NCI-H460 (cell line): ENCODE data around the gene ARVCF. TPM values are rescaled to one million over a fixed set of nuclear protein-coding genes. Genes with fewer than 3 reads are reported as not detected.

Experiments
- DNase-seq: peaks from one replicate; pipeline ENCODE4 v3.0.0-alpha.2; 2016; ENCODE audit warnings: low read depth; ENCODE audit errors: extremely low read depth
- polyA plus RNA-seq: library from polyadenylated mRNA; depleted of rRNA; stranded (reverse); fragments of >200 nt; gene quantifications from 2 replicates; pipeline ENCODE4 v1.2.3, GENCODE V29; 2014; cell fraction: nucleus; rRNA removed
- total RNA-seq: library from RNA; depleted of rRNA; stranded (reverse); fragments of >200 nt; shearing (Covaris generic); gene quantifications from 2 replicates; pipeline ENCODE4 v1.2.3, GENCODE V29; 2014; rRNA removed

Gene ARVCF
- 0.84 and 1.4 TPM in 2 replicates for total RNA-seq
- polyA plus RNA-seq = 14.9 and 23.7 TPM in 2 replicates

- peak; percentile 74 for DNase-seq
Measured at GRCh38 chr22:20016734-20017621, at the start of gene ARVCF. Gene ARVCF, minus strand, starts transcription at chr22:20016823. Its CDS starts 26,029 bp downstream, at chr22:19990794.

- no peak for DNase-seq
Measured at GRCh38 chr22:20065896-20066616, 49.4 kb upstream of the ARVCF start.

- DNase-seq = no peak
Measured at GRCh38 chr22:20064545-20065262, 48.1 kb upstream of the ARVCF start.

GRCh38 chr22:20064140-20064480 is 47.5 kb upstream of the ARVCF start:
- no peak for DNase-seq

DNA sequence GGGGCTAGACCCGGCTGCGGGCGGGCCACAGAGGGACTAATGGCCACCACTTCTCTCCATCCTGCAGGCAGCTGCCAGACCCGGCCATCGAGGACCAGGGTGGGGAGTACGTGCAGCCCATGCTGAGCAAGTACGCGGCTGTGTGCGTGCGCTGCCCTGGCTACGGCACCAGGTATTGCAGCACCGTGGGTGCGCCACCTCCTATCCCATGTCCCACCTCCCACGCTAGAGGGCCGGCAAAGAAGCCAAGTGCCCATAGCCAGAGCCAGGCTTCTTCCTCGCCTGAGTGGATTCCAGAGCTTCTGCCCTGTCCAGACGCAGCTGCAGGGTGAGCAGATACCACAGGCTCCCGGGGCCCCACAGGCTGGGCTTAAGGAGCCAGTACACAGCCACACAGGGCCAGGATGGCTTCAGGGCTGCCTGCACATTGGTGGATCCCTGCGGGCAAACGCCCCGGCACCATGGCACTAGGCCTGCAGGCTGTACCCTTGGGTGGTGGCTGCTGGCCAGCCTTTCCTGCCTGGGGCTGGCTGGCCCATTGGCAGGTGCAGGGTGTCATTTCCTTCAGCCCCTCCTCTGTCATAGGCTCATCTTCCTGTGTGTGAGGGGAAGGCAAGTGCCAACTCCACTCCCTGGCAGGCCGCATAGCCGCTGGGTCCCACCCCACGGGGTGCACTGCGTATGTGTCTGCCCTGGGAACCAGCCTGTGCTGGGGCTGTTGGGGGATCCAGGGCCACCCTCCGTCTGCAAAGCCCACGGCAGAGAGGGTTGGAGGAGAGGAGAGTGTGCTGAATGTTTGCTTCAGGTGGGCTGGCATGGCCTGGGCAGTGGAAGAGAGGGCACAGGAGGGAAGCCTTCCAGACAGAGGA is 46.9 kb upstream of the ARVCF start:
- DNase-seq = no peak

- no peak for DNase-seq
Measured at GRCh38 chr22:20062766-20063083, 46.1 kb upstream of the ARVCF start.

DNA sequence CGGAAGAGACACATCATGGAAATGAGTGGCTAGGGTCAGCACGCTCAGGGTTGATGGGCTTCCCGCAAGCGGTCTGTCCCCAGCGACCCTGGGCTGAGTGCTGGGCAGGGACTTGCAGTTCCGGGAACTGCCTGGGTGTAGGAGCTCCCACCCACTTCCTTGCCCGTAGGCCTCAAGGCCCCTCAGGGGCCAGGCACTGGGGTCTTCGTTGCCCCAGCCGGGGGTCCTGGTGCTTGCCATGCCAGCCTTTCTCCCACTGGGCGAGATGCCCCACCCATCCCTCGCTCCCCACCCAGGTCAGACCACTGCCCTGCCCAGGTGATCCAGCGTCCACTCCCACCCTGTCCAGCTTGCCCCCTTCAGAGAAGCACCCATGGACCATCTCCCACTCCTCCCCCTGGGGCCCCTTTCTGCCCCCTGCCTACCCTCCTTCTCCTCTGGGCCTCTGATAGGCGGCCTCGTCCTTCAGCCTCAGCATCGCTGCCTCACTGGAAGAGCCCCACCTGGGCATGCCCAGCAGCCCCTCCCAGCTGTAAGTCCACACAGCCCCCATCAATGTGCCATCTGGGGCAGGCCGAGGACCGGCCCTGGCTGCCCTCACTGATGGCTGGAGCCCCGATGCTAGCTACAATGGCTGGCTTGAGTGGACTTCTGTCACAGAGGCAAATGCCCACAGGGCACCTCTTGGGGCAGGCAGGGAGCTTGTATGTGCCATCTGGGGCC is 45.6 kb upstream of the ARVCF start:
- no peak for DNase-seq

- no peak for DNase-seq
Measured at GRCh38 chr22:20061481-20061861, 44.8 kb upstream of the ARVCF start.

DNA sequence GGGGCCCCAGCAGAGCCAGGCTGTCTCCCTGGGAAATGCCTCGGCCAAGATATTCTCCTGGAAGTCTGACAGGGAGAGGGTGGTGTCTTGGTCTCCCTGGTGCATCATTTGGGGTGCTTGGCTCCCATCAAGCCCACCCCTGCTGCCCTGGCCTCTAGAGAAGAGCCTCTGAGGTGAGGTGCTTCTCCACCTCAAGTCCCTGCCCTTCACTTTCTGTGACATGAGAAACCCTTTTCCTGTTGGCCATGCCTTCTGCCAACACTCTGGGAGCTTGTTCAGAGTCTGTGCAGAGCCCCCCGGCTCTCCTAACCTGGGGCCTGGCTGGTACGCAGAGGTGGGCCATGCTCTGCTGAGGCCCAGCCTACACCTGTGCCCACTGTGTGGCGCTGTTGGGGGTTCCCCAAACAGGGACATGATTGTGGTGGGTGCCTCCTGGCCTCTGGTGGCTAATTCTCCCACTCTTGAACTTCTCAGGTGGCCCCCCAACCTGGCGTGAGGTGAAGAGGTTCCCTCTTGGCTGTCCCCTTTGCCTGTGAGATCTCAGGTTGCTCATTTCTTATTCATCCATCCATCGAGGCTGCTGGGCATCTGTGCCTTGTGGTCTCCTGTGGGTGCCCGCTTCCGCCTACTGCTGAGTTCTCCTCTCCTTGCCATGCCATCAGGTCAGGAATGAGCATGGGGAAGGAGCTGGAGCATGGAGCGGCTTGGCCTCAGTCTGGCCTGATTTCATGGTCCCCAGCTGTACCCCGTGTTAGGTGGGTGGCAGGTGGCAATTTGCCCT is 44.3 kb upstream of the ARVCF start:
- no peak for DNase-seq

- no peak for DNase-seq
Measured at GRCh38 chr22:20058989-20059770, 42.6 kb upstream of the ARVCF start.

- no peak for DNase-seq
Measured at GRCh38 chr22:20057596-20058268, 41.1 kb upstream of the ARVCF start.

DNA sequence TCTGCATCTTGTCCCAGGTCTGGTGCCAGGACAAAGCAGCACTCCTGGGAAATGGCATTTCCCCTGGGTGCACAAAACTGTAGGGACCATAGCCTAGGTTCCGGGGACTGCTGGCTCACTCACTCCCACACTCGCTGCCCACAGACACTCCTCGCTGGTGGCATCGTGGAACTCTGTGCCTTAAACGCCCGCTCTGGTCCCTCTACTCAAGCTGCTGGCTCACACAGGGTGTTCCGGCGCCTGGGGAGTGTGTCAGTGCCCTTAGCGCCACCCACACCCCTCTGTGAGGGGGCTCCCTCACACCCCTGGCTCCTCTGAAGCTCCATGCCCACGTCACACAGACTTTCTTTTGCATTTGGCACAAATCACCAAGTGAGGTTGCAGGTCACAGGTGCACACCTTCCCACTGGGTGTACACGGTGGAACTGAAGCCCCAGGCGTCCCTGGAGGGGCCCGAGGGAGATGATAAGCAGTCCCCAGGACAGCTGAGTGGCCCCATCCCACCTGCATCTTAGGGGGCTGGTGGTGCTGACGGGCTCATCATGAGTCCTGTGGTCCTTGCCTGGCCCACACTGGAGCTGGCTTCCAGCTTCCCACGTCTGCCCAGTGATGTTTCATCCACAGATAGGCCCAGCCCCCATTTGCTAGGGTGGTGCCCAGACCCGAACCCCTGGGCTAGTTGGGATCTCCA is 40.2 kb upstream of the ARVCF start:
- no peak for DNase-seq

GRCh38 chr22:20056161-20056560 is 39.5 kb upstream of the ARVCF start:
- no peak for DNase-seq

DNA sequence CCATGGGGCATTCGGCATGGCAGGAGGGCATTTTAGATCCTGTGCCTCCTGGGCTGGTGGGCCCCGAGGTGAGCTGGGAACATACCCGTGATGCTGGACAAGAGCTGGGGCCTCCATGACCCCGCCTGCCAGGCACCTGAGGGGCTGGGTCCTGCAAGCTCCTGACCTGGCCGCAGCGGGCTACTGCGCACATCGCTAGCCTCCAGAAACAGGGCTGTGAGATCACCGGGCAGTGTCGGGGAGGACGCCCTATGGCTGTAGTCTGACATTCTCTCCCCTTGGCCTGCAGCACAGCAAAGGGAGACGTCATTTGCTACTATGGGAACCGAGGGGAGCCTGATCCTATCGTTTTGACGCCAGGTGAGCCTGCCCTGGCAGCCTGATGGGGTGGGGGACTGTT is 39.0 kb upstream of the ARVCF start:
- no peak for DNase-seq

GRCh38 chr22:20055144-20055543 is 38.5 kb upstream of the ARVCF start:
- DNase-seq = no peak

- no peak for DNase-seq
Measured at GRCh38 chr22:20054485-20054884, 37.9 kb upstream of the ARVCF start.

- DNase-seq = no peak
Measured at GRCh38 chr22:20054034-20054427, 37.4 kb upstream of the ARVCF start.
